Activated CD4-positive, alpha-beta T cell treated with anti-CD3 and anti-CD28 coated beads, Interleukin-2, amount 50 U/mL, for 16 hours (primary cell): ENCODE results near the gene SPG21.

Source experiments
- DNase-seq: peaks from one replicate; pipeline ENCODE4 v3.0.0-alpha.2; 2020

Gene SPG21

GRCh38 chr15:64931381-64931780, 58.3 kb downstream of the SPG21 start:
- DNase-seq = no peak

GRCh38 chr15:64930778-64931371, 58.8 kb downstream of the SPG21 start:
- no peak for DNase-seq

GRCh38 chr15:64930019-64930652, 59.6 kb downstream of the SPG21 start:
- no peak for DNase-seq

- DNase-seq = no peak
These were observed 61.0 kb downstream of the SPG21 start for GRCh38 chr15:64928626-64929220.

- DNase-seq = no peak
These were observed 63.1 kb downstream of the SPG21 start for GRCh38 chr15:64926661-64927060.

GRCh38 chr15:64925335-64926330, 64.1 kb downstream of the SPG21 start:
- DNase-seq = no peak

- DNase-seq = no peak
These were observed 66.2 kb downstream of the SPG21 start for GRCh38 chr15:64923546-64923945.

GRCh38 chr15:64921711-64922110, 68.0 kb downstream of the SPG21 start:
- DNase-seq = no peak

- DNase-seq = no peak
These were observed 70.0 kb downstream of the SPG21 start for GRCh38 chr15:64919721-64920120.

GRCh38 chr15:64917211-64917610, 72.5 kb downstream of the SPG21 start:
- DNase-seq = no peak

- DNase-seq = no peak
These were observed 73.3 kb downstream of the SPG21 start for GRCh38 chr15:64916365-64916764.

GRCh38 chr15:64915518-64916227, 74.0 kb downstream of the SPG21 start:
- DNase-seq = no peak
